Ishikawa (cell line): ENCODE results near the gene CELF2.

Experiments used
- EP300 ChIP-seq: IDR thresholded peaks from 2 replicates; pipeline ENCODE4 v1.6.1; 2012; ENCODE audit warnings: borderline replicate concordance
- MAX ChIP-seq: IDR thresholded peaks from 2 replicates; pipeline ENCODE4 v1.6.1; 2012
- TF ChIP-seq, protein P1 (sequence below): IDR thresholded peaks from 2 replicates; pipeline ENCODE4 v1.6.1; 2012; ENCODE audit warnings: low read depth, mild to moderate bottlenecking

DNA sequence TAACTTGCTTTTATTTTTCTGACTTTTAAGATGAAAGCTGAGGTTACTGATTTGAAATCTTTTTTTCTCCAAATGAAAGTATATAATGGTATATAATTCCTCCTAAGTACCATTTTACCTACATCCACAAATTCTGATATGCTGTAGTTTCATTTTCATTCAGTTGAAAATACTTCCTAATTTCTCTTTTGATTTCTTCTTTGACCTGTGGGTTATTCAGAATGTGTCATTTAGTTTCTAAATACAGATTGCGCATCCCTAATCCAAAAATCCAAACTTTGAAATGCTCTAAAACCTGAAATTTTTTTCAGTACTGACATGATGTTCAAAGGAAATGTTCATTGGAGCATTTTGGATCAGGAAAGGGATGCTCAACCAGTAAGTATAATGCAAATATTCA lies 168.7 kb downstream of the CELF2 start:
- TF ChIP-seq MAX, result no peak
- no peak for TF ChIP-seq EP300
- TF ChIP-seq, protein P1, sequence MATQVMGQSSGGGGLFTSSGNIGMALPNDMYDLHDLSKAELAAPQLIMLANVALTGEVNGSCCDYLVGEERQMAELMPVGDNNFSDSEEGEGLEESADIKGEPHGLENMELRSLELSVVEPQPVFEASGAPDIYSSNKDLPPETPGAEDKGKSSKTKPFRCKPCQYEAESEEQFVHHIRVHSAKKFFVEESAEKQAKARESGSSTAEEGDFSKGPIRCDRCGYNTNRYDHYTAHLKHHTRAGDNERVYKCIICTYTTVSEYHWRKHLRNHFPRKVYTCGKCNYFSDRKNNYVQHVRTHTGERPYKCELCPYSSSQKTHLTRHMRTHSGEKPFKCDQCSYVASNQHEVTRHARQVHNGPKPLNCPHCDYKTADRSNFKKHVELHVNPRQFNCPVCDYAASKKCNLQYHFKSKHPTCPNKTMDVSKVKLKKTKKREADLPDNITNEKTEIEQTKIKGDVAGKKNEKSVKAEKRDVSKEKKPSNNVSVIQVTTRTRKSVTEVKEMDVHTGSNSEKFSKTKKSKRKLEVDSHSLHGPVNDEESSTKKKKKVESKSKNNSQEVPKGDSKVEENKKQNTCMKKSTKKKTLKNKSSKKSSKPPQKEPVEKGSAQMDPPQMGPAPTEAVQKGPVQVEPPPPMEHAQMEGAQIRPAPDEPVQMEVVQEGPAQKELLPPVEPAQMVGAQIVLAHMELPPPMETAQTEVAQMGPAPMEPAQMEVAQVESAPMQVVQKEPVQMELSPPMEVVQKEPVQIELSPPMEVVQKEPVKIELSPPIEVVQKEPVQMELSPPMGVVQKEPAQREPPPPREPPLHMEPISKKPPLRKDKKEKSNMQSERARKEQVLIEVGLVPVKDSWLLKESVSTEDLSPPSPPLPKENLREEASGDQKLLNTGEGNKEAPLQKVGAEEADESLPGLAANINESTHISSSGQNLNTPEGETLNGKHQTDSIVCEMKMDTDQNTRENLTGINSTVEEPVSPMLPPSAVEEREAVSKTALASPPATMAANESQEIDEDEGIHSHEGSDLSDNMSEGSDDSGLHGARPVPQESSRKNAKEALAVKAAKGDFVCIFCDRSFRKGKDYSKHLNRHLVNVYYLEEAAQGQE, result no peak
